GM23338 (cell line): ENCODE results near the gene KRT16. TPM values are rescaled to one million over a fixed set of nuclear protein-coding genes. Genes with fewer than 3 reads are reported as not detected.

Experiments used
- ATAC-seq: fragments of 200-7000 bp; cut with Tn5 transposase; 3 replicates; pipeline ENCODE4 v1.9.1; 2020
- DNase-seq: peaks from one replicate; pipeline ENCODE4 v3.0.0-alpha.2; 2015; ENCODE audit warnings: low spot score
- H2AFZ ChIP-seq: fragments of 200-600 bp; sonication (generic); 2 replicates; pipeline ENCODE4 v1.8.0; 2016; ENCODE audit warnings: antibody characterized with exemption, mild to moderate bottlenecking, moderate library complexity
- H3F3A ChIP-seq: fragments of 200-600 bp; sonication (generic); replicated peaks from 2 replicates; pipeline ENCODE4 v1.8.0; 2017; ENCODE audit warnings: antibody characterized with exemption, mixed run types, low read depth
- H3K27ac ChIP-seq: fragments of 200-600 bp; sonication (generic); 2 replicates; pipeline ENCODE4 v1.6.1; 2016; ENCODE audit warnings: low read depth
- H3K27me3 ChIP-seq: fragments of 200-600 bp; sonication (generic); 2 replicates; pipeline ENCODE4 v1.8.0; 2016; ENCODE audit warnings: mild to moderate bottlenecking, mixed run types, moderate library complexity; ENCODE audit not compliant: insufficient read depth
- H3K36me3 ChIP-seq: fragments of 200-600 bp; sonication (generic); 2 replicates; pipeline ENCODE4 v1.8.0; 2016; ENCODE audit warnings: mild to moderate bottlenecking; ENCODE audit not compliant: insufficient read depth
- H3K4me1 ChIP-seq: fragments of 200-600 bp; sonication (generic); 2 replicates; pipeline ENCODE4 v1.8.0; 2016; ENCODE audit warnings: mild to moderate bottlenecking, moderate library complexity; ENCODE audit not compliant: insufficient read depth
- H3K4me2 ChIP-seq: fragments of 200-600 bp; sonication (generic); 2 replicates; pipeline ENCODE4 v1.7.1; 2017; ENCODE audit warnings: mixed run types
- H3K4me3 ChIP-seq: fragments of 200-600 bp; sonication (generic); 2 replicates; pipeline ENCODE4 v1.6.1; 2016; ENCODE audit warnings: mixed run types
- H3K79me2 ChIP-seq: fragments of 200-600 bp; sonication (generic); replicated peaks from 2 replicates; pipeline ENCODE4 v1.8.0; 2017; ENCODE audit warnings: mild to moderate bottlenecking; ENCODE audit not compliant: insufficient read depth
- H3K9me2 ChIP-seq: fragments of 200-600 bp; sonication (generic); 2 replicates; pipeline ENCODE4 v1.8.0; 2017; ENCODE audit not compliant: insufficient read depth
- H4K20me1 ChIP-seq: fragments of 200-600 bp; sonication (generic); replicated peaks from 2 replicates; pipeline ENCODE4 v1.8.0; 2017; ENCODE audit warnings: mild to moderate bottlenecking; ENCODE audit not compliant: insufficient read depth
- H3K27ac Mint-ChIP-seq: 2 replicates; pipeline ENCODE4 v1.8.0; 2020; ENCODE audit warnings: inconsistent platforms, mild to moderate bottlenecking, moderate library complexity, mixed read lengths
- H3K27me3 Mint-ChIP-seq: 3 replicates; pipeline ENCODE4 v1.8.0; 2022; ENCODE audit warnings: low read depth, mild to moderate bottlenecking, moderate library complexity, mixed read lengths, inconsistent platforms; ENCODE audit not compliant: insufficient read depth, poor library complexity
- H3K36me3 Mint-ChIP-seq: 3 replicates; pipeline ENCODE4 v1.8.0; 2021; ENCODE audit warnings: low read depth, mild to moderate bottlenecking, inconsistent platforms, moderate library complexity, mixed read lengths
- H3K4me1 Mint-ChIP-seq: 3 replicates; pipeline ENCODE4 v1.8.0; 2020; ENCODE audit warnings: mild to moderate bottlenecking, inconsistent platforms, mixed read lengths
- H3K4me3 Mint-ChIP-seq: 3 replicates; pipeline ENCODE4 v1.8.0; 2021; ENCODE audit warnings: moderate library complexity, mild to moderate bottlenecking, inconsistent platforms, mixed read lengths
- H3K9me3 Mint-ChIP-seq: 3 replicates; pipeline ENCODE4 v1.8.0; 2020; ENCODE audit warnings: moderate library complexity, mild to moderate bottlenecking, inconsistent platforms, mixed read lengths
- EZH2phosphoT487 ChIP-seq: fragments of 200-600 bp; sonication (generic); IDR thresholded peaks from one replicate; pipeline ENCODE4 v1.8.1; 2018; ENCODE audit warnings: antibody characterized with exemption; ENCODE audit not compliant: unreplicated experiment
- JUNB ChIP-seq: IDR thresholded peaks from one replicate; pipeline ENCODE4 v1.6.1; 2016; ENCODE audit warnings: antibody characterized with exemption; ENCODE audit not compliant: unreplicated experiment
- NANOG ChIP-seq: IDR thresholded peaks from 2 replicates; pipeline ENCODE4 v1.6.1; 2016; ENCODE audit warnings: antibody characterized with exemption, borderline replicate concordance
- ZNF114 ChIP-seq: fragments of 250-450 bp; sonication (Bioruptor Pico); IDR thresholded peaks from 2 replicates; pipeline ENCODE4 v1.5.0; 2020; ENCODE audit warnings: mild to moderate bottlenecking, moderate library complexity
- ZNF331 ChIP-seq: fragments of 250-450 bp; sonication (Bioruptor Pico); IDR thresholded peaks from 2 replicates; pipeline ENCODE4 v1.5.0; 2020; ENCODE audit warnings: low read depth, mild to moderate bottlenecking, moderate library complexity
- polyA plus RNA-seq: library from polyadenylated mRNA; unstranded; fragments of >200 nt; fragmentation: Nextera tagmentation; extraction: Ambion mirVana; gene quantifications from 2 replicates; pipeline ENCODE4 v1.2.1, GENCODE V29; 2016
- total RNA-seq: library from RNA; depleted of rRNA; stranded (reverse); fragments of >200 nt; shearing (Covaris generic); gene quantifications from 2 replicates; pipeline ENCODE4 v1.2.3, GENCODE V29; 2014
- TF ChIP-seq, protein P1 (sequence below): fragments of 250-450 bp; sonication (Bioruptor Pico); IDR thresholded peaks from 2 replicates; pipeline ENCODE4 v1.5.0; 2020; ENCODE audit warnings: mild to moderate bottlenecking, moderate library complexity
- TF ChIP-seq, protein P2 (sequence below): IDR thresholded peaks from one replicate; pipeline ENCODE4 v1.6.1; 2018; ENCODE audit warnings: antibody characterized with exemption; ENCODE audit not compliant: unreplicated experiment
- TF ChIP-seq, protein P3 (sequence below): IDR thresholded peaks from 2 replicates; pipeline ENCODE4 v1.6.1; 2016; ENCODE audit warnings: antibody characterized with exemption

KRT16 gene
- total and polyA plus RNA-seq, 2 experiments from 2014 or later, result not detected

DNA sequence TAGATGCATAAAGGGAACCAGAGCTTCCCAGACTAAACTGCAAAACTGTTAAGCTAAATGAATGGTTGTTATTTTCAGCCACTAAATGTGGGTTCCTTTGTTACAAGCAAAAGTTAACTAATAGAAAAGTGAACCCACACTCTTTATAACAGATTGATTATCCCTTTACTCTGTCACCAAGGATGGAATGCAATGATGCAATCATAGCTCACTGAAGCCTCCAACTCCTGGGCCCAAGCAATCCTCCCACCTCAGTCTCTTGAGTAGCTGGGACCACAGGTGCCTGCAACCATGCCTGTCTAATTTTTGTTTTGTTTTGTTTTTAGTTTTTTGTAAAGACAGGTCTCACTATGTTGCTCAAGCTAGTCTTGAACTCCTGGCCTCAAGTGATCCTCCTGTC, 47.2 kb downstream of the KRT16 start (continued):
- TF ChIP-seq, protein P1, sequence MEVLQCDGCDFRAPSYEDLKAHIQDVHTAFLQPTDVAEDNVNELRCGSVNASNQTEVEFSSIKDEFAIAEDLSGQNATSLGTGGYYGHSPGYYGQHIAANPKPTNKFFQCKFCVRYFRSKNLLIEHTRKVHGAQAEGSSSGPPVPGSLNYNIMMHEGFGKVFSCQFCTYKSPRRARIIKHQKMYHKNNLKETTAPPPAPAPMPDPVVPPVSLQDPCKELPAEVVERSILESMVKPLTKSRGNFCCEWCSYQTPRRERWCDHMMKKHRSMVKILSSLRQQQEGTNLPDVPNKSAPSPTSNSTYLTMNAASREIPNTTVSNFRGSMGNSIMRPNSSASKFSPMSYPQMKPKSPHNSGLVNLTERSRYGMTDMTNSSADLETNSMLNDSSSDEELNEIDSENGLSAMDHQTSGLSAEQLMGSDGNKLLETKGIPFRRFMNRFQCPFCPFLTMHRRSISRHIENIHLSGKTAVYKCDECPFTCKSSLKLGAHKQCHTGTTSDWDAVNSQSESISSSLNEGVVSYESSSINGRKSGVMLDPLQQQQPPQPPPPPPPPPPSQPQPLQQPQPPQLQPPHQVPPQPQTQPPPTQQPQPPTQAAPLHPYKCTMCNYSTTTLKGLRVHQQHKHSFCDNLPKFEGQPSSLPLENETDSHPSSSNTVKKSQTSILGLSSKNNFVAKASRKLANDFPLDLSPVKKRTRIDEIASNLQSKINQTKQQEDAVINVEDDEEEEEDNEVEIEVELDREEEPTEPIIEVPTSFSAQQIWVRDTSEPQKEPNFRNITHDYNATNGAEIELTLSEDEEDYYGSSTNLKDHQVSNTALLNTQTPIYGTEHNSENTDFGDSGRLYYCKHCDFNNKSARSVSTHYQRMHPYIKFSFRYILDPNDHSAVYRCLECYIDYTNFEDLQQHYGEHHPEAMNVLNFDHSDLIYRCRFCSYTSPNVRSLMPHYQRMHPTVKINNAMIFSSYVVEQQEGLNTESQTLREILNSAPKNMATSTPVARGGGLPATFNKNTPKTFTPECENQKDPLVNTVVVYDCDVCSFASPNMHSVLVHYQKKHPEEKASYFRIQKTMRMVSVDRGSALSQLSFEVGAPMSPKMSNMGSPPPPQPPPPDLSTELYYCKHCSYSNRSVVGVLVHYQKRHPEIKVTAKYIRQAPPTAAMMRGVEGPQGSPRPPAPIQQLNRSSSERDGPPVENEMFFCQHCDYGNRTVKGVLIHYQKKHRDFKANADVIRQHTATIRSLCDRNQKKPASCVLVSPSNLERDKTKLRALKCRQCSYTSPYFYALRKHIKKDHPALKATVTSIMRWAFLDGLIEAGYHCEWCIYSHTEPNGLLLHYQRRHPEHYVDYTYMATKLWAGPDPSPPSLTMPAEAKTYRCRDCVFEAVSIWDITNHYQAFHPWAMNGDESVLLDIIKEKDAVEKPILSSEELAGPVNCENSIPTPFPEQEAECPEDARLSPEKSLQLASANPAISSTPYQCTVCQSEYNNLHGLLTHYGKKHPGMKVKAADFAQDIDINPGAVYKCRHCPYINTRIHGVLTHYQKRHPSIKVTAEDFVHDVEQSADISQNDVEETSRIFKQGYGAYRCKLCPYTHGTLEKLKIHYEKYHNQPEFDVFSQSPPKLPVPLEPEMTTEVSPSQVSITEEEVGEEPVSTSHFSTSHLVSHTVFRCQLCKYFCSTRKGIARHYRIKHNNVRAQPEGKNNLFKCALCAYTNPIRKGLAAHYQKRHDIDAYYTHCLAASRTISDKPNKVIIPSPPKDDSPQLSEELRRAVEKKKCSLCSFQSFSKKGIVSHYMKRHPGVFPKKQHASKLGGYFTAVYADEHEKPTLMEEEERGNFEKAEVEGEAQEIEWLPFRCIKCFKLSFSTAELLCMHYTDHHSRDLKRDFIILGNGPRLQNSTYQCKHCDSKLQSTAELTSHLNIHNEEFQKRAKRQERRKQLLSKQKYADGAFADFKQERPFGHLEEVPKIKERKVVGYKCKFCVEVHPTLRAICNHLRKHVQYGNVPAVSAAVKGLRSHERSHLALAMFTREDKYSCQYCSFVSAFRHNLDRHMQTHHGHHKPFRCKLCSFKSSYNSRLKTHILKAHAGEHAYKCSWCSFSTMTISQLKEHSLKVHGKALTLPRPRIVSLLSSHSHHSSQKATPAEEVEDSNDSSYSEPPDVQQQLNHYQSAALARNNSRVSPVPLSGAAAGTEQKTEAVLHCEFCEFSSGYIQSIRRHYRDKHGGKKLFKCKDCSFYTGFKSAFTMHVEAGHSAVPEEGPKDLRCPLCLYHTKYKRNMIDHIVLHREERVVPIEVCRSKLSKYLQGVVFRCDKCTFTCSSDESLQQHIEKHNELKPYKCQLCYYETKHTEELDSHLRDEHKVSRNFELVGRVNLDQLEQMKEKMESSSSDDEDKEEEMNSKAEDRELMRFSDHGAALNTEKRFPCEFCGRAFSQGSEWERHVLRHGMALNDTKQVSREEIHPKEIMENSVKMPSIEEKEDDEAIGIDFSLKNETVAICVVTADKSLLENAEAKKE (CRISPR knock-in tag), result no peak
- TF ChIP-seq JUNB, result no peak
- TF ChIP-seq, protein P2, sequence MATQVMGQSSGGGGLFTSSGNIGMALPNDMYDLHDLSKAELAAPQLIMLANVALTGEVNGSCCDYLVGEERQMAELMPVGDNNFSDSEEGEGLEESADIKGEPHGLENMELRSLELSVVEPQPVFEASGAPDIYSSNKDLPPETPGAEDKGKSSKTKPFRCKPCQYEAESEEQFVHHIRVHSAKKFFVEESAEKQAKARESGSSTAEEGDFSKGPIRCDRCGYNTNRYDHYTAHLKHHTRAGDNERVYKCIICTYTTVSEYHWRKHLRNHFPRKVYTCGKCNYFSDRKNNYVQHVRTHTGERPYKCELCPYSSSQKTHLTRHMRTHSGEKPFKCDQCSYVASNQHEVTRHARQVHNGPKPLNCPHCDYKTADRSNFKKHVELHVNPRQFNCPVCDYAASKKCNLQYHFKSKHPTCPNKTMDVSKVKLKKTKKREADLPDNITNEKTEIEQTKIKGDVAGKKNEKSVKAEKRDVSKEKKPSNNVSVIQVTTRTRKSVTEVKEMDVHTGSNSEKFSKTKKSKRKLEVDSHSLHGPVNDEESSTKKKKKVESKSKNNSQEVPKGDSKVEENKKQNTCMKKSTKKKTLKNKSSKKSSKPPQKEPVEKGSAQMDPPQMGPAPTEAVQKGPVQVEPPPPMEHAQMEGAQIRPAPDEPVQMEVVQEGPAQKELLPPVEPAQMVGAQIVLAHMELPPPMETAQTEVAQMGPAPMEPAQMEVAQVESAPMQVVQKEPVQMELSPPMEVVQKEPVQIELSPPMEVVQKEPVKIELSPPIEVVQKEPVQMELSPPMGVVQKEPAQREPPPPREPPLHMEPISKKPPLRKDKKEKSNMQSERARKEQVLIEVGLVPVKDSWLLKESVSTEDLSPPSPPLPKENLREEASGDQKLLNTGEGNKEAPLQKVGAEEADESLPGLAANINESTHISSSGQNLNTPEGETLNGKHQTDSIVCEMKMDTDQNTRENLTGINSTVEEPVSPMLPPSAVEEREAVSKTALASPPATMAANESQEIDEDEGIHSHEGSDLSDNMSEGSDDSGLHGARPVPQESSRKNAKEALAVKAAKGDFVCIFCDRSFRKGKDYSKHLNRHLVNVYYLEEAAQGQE, result no peak
- no peak for TF ChIP-seq ZNF331 (CRISPR knock-in tag)

DNA sequence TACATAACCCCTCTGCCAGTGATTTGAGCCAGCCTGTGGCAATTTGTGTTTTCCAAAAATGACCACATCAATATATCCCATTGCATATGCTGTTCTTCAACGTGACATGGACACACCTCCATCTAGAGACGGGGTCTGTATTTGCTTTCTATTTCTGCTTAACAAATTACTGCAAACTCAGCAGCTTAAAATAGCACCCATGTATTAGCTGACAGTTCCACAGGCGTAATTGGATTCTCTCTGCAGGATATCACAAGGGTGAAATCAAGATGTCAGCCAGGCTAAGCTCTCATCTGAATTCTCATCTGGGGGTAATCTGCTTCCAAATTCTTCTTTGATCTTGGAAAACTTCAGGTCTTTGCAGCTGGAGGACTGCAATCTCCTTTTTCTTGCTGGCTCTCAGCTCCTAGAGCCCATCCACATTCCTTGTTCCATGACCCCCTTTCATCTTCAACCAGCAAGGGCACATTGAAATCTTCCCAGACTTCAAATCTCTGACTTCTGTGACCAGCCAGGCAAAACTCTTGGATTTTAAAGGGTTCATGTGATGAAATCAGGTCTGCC, 48.9 kb downstream of the KRT16 start:
- H3K4me2 ChIP-seq, result no peak overlapping the region
- no peaks in the 10 kb centered on the region for H3K79me2 ChIP-seq
- 0 out of 2 replicates have a peak overlapping the region, but pooled peaks have one; percentile 38 for H2AFZ ChIP-seq
- H3K9me2 ChIP-seq, result no peaks in the 10 kb centered on the region
- peaks cover 12% of the 10 kb centered on the region for H3K27me3 Mint-ChIP-seq
- H3K4me1 ChIP-seq, result no peaks in the 10 kb centered on the region
- no peaks in the 10 kb centered on the region for H3K36me3 Mint-ChIP-seq
- DNase-seq (no peak), ATAC-seq (no peak)
- no peak overlapping the region for H3K4me3 ChIP-seq
- H3K4me1 Mint-ChIP-seq, result no peaks in the 10 kb centered on the region
- H3K27ac ChIP-seq, result no peak overlapping the region
- no peak overlapping the region for H3K4me3 Mint-ChIP-seq
- peaks cover 1% of the 10 kb centered on the region; the same call in 1 of the 3 replicates for H3K9me3 Mint-ChIP-seq
- no peaks in the 10 kb centered on the region for H3F3A ChIP-seq
- H3K27me3 ChIP-seq, result no peaks in the 10 kb centered on the region
- H3K36me3 ChIP-seq, result no peaks in the 10 kb centered on the region
- H4K20me1 ChIP-seq, result no peaks in the 10 kb centered on the region
- H3K27ac Mint-ChIP-seq, result no peak overlapping the region
- TF ChIP-seq ZNF114 (CRISPR knock-in tag), result no peak
- no peak for TF ChIP-seq NANOG
- no peak for TF ChIP-seq EZH2phosphoT487
- TF ChIP-seq, protein P2, result no peak
- TF ChIP-seq, protein P3, sequence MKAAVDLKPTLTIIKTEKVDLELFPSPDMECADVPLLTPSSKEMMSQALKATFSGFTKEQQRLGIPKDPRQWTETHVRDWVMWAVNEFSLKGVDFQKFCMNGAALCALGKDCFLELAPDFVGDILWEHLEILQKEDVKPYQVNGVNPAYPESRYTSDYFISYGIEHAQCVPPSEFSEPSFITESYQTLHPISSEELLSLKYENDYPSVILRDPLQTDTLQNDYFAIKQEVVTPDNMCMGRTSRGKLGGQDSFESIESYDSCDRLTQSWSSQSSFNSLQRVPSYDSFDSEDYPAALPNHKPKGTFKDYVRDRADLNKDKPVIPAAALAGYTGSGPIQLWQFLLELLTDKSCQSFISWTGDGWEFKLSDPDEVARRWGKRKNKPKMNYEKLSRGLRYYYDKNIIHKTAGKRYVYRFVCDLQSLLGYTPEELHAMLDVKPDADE, result no peak
- TF ChIP-seq ZNF331 (CRISPR knock-in tag), result no peak
